Measurements from ENCODE around the gene TMCC1.
"Not testable (repeated sequence)": the region's sequence is repeated elsewhere in the genome, so short reads cannot be mapped to it uniquely, and the experiment has no call there.

The TMCC1 gene

GRCh38 chr3:129684270-129684669, 209.2 kb downstream of the TMCC1 start:
- TF ChIP-seq FOXK2 (IDR thresholded peaks at IDR 0.05), result no peak
- no peak for DNase-seq (ENCODE audit: extremely low spot score)
- ChIA-PET POLR2A (no interaction called here), CTCF (no interaction called here)

- DNase-seq (ENCODE audit: extremely low spot score), result no peak
- ChIA-PET CTCF (interaction anchor here (1.4 kb wide), 1 partner anchor 55 kb away, joined by 3 read pairs; no protein-coding TSS in a partner anchor), POLR2A (no interaction called here)
- TF ChIP-seq SP1 (IDR thresholded peaks at IDR 0.05), result no peak
- no peak for TF ChIP-seq HDGF (IDR thresholded peaks at IDR 0.05; ENCODE audit: borderline replicate concordance)
These were observed 210.3 kb downstream of the TMCC1 start for GRCh38 chr3:129683201-129683600.

GRCh38 chr3:129676985-129677384, 216.5 kb downstream of the TMCC1 start:
- ChIA-PET POLR2A (no interaction called here), CTCF (no interaction called here)
- no peak for DNase-seq (ENCODE audit: extremely low spot score)
- TF ChIP-seq PKNOX1 (IDR thresholded peaks at IDR 0.05) (no peak), BHLHE40 (IDR thresholded peaks at IDR 0.05; ENCODE audit: borderline replicate concordance) (no peak), FOXM1 (IDR thresholded peaks at IDR 0.05; ENCODE audit: borderline replicate concordance) (no peak), SP1 (IDR thresholded peaks at IDR 0.05) (no peak), ELF4 (IDR thresholded peaks at IDR 0.05) (no peak), NFRKB (IDR thresholded peaks at IDR 0.05) (no peak), CTBP1 (IDR thresholded peaks at IDR 0.05; ENCODE audit: borderline replicate concordance) (no peak), ARNT (IDR thresholded peaks at IDR 0.05) (no peak), HDGF (IDR thresholded peaks at IDR 0.05; ENCODE audit: borderline replicate concordance) (no peak)

GRCh38 chr3:129674798-129675123, 218.8 kb downstream of the TMCC1 start:
- CTCF ChIA-PET; POLR2A ChIA-PET; DNase-seq (ENCODE audit: extremely low spot score): not testable (repeated sequence)

- CTCF ChIA-PET, result interaction anchor here (0.7 to 1.2 kb wide), 3 partner anchors 9 to 248 kb away, joined by 3 to 4 read pairs (median 4); no protein-coding TSS in a partner anchor
These were observed 219.4 kb downstream of the TMCC1 start for GRCh38 chr3:129673897-129674797.

GRCh38 chr3:129673012-129673411, 220.5 kb downstream of the TMCC1 start:
- POLR2A ChIA-PET, result no interaction called here
- CTCF ChIA-PET, result interaction anchor here (0.6 to 1.2 kb wide), 4 partner anchors 8 to 27 kb away, joined by 3 to 4 read pairs (median 3); no protein-coding TSS in a partner anchor
- TF ChIP-seq NFRKB (IDR thresholded peaks at IDR 0.05), result no peak
- TF ChIP-seq ARNT (IDR thresholded peaks at IDR 0.05), result no peak
- TF ChIP-seq BHLHE40 (IDR thresholded peaks at IDR 0.05; ENCODE audit: borderline replicate concordance), result no peak
- TF ChIP-seq PKNOX1 (IDR thresholded peaks at IDR 0.05), result no peak
- TF ChIP-seq TARDBP (IDR thresholded peaks at IDR 0.05), result no peak
- no peak for TF ChIP-seq L3MBTL2 (conservative IDR thresholded peaks at IDR 0.05)
- TF ChIP-seq FOXK2 (IDR thresholded peaks at IDR 0.05), result no peak
- TF ChIP-seq ELF4 (IDR thresholded peaks at IDR 0.05), result no peak
- TF ChIP-seq SUZ12 (IDR thresholded peaks at IDR 0.05), result no peak
- no peak for TF ChIP-seq FOXA1 (IDR thresholded peaks at IDR 0.05)
- no peak for TF ChIP-seq SP1 (IDR thresholded peaks at IDR 0.05)
- no peak for TF ChIP-seq FOXM1 (IDR thresholded peaks at IDR 0.05; ENCODE audit: borderline replicate concordance)
- no peak for TF ChIP-seq LEF1 (IDR thresholded peaks at IDR 0.05; ENCODE audit: borderline replicate concordance)
- DNase-seq (ENCODE audit: extremely low spot score), result no peak

More at GRCh38 chr3:129673897-129674797, 219.4 kb downstream of the TMCC1 start:
- TF ChIP-seq FOXM1 (IDR thresholded peaks at IDR 0.05; ENCODE audit: borderline replicate concordance), result no peak
- no peak for TF ChIP-seq LEF1 (IDR thresholded peaks at IDR 0.05; ENCODE audit: borderline replicate concordance)
- TF ChIP-seq TARDBP (IDR thresholded peaks at IDR 0.05), result no peak
- no peak for TF ChIP-seq CTBP1 (IDR thresholded peaks at IDR 0.05; ENCODE audit: borderline replicate concordance)
- no peak for TF ChIP-seq HDGF (IDR thresholded peaks at IDR 0.05; ENCODE audit: borderline replicate concordance)
- TF ChIP-seq FOXA1 (IDR thresholded peaks at IDR 0.05), result no peak
- no peak for TF ChIP-seq SUZ12 (IDR thresholded peaks at IDR 0.05)
- TF ChIP-seq ELF4 (IDR thresholded peaks at IDR 0.05), result no peak
- POLR2A ChIA-PET, result no interaction called here
- DNase-seq (ENCODE audit: extremely low spot score), result no peak

GRCh38 chr3:129672412-129672811, 221.1 kb downstream of the TMCC1 start:
- TF ChIP-seq HDGF (IDR thresholded peaks at IDR 0.05; ENCODE audit: borderline replicate concordance) (no peak), PKNOX1 (IDR thresholded peaks at IDR 0.05) (peak; percentile 68)
- ChIA-PET POLR2A (no interaction called here), CTCF (interaction anchor here (0.6 to 1.2 kb wide), 2 partner anchors 7 to 27 kb away, joined by 3 read pairs; no protein-coding TSS in a partner anchor)
- no peak for DNase-seq (ENCODE audit: extremely low spot score)
